ENCODE data around the gene BIRC6.
A peak's percentile ranks its signal among the peaks of the same experiment; 100 is the strongest.

The BIRC6 gene

GRCh38 chr2:32591669-32592463 lies 235.0 kb downstream of the BIRC6 start:
- H3K9me3 Mint-ChIP-seq: no peaks in the 10 kb centered on the region
- H3K4me1 Mint-ChIP-seq: peaks cover 4% of the 10 kb centered on the region
- DNase-seq (ENCODE audit: low spot score in 2 of 2) (no peak), ATAC-seq (ENCODE audit: low read depth) (no peak)
- peak overlapping the region; percentile 55 for H3K27ac Mint-ChIP-seq
- H3K27me3 Mint-ChIP-seq: no peaks in the 10 kb centered on the region
- H3K4me3 Mint-ChIP-seq: no peak overlapping the region
- H3K36me3 Mint-ChIP-seq: peaks cover 2% of the 10 kb centered on the region

- peaks cover 4% of the 10 kb centered on the region for H3K4me1 Mint-ChIP-seq
- no peak overlapping the region for H3K4me3 Mint-ChIP-seq
- no peak overlapping the region for H3K27ac Mint-ChIP-seq
- no peak for DNase-seq (ENCODE audit: low spot score in 2 of 2)
- no peaks in the 10 kb centered on the region for H3K27me3 Mint-ChIP-seq
- H3K36me3 Mint-ChIP-seq: peaks cover 2% of the 10 kb centered on the region
- H3K9me3 Mint-ChIP-seq: no peaks in the 10 kb centered on the region
- ATAC-seq (ENCODE audit: low read depth): no peak
Measured at GRCh38 chr2:32594573-32594972, 237.8 kb downstream of the BIRC6 start.

GRCh38 chr2:32611366-32611765 lies 254.5 kb downstream of the BIRC6 start:
- no peak for DNase-seq (ENCODE audit: low spot score in 2 of 2)
- Mint-ChIP-seq H3K4me1 (peaks cover 3% of the 10 kb centered on the region), H3K27me3 (no peaks in the 10 kb centered on the region), H3K9me3 (no peaks in the 10 kb centered on the region), H3K36me3 (peaks cover 39% of the 10 kb centered on the region), H3K27ac (peak overlapping the region; percentile 31), H3K4me3 (no peak overlapping the region)
- ATAC-seq (ENCODE audit: low read depth): no peak

- Mint-ChIP-seq H3K36me3 (peaks cover 39% of the 10 kb centered on the region), H3K4me1 (peaks cover 3% of the 10 kb centered on the region)
Measured at GRCh38 chr2:32611771-32612170, 254.9 kb downstream of the BIRC6 start.

GRCh38 chr2:32614084-32614483 lies 257.3 kb downstream of the BIRC6 start:
- H3K4me3 Mint-ChIP-seq: no peak overlapping the region
- peaks cover 3% of the 10 kb centered on the region for H3K4me1 Mint-ChIP-seq
- H3K27ac Mint-ChIP-seq: peak overlapping the region; percentile 80
- DNase-seq (ENCODE audit: low spot score in 2 of 2) (no peak), ATAC-seq (ENCODE audit: low read depth) (no peak)
- H3K36me3 Mint-ChIP-seq: peaks cover 34% of the 10 kb centered on the region
- no peaks in the 10 kb centered on the region for H3K9me3 Mint-ChIP-seq
- H3K27me3 Mint-ChIP-seq: no peaks in the 10 kb centered on the region

More at GRCh38 chr2:32611771-32612170, 254.9 kb downstream of the BIRC6 start:
- DNase-seq (ENCODE audit: low spot score in 2 of 2) (no peak), ATAC-seq (ENCODE audit: low read depth) (no peak)
- Mint-ChIP-seq H3K9me3 (no peaks in the 10 kb centered on the region), H3K4me3 (no peak overlapping the region), H3K27me3 (no peaks in the 10 kb centered on the region), H3K27ac (peak overlapping the region; percentile 63)

GRCh38 chr2:32617599-32618189 lies 260.9 kb downstream of the BIRC6 start:
- no peak for DNase-seq (ENCODE audit: low spot score in 2 of 2)
- peaks cover 30% of the 10 kb centered on the region for H3K36me3 Mint-ChIP-seq
- no peaks in the 10 kb centered on the region for H3K27me3 Mint-ChIP-seq

GRCh38 chr2:32622570-32623310 lies 265.9 kb downstream of the BIRC6 start:
- Mint-ChIP-seq H3K9me3 (no peaks in the 10 kb centered on the region), H3K36me3 (peaks cover 9% of the 10 kb centered on the region), H3K4me1 (peaks cover 8% of the 10 kb centered on the region), H3K27me3 (no peaks in the 10 kb centered on the region), H3K4me3 (no peak overlapping the region), H3K27ac (peak overlapping the region; percentile 0)
- ATAC-seq (ENCODE audit: low read depth): no peak
- DNase-seq (ENCODE audit: low spot score in 2 of 2): no peak

More at GRCh38 chr2:32617599-32618189, 260.9 kb downstream of the BIRC6 start:
- Mint-ChIP-seq H3K4me3 (no peak overlapping the region), H3K9me3 (no peaks in the 10 kb centered on the region), H3K4me1 (peaks cover 3% of the 10 kb centered on the region), H3K27ac (no peak overlapping the region)
- ATAC-seq (ENCODE audit: low read depth): no peak

GRCh38 chr2:32623311-32623706 lies 266.5 kb downstream of the BIRC6 start:
- Mint-ChIP-seq H3K4me1 (peaks cover 9% of the 10 kb centered on the region), H3K9me3 (no peaks in the 10 kb centered on the region), H3K27me3 (no peaks in the 10 kb centered on the region), H3K4me3 (no peak overlapping the region), H3K36me3 (peaks cover 9% of the 10 kb centered on the region), H3K27ac (peak overlapping the region; percentile 0)
- ATAC-seq (ENCODE audit: low read depth): no peak
- no peak for DNase-seq (ENCODE audit: low spot score in 2 of 2)

- Mint-ChIP-seq H3K27ac (no peak overlapping the region), H3K36me3 (peaks cover 9% of the 10 kb centered on the region), H3K4me1 (peaks cover 14% of the 10 kb centered on the region), H3K9me3 (no peaks in the 10 kb centered on the region), H3K4me3 (no peak overlapping the region), H3K27me3 (no peaks in the 10 kb centered on the region)
- ATAC-seq (ENCODE audit: low read depth): no peak
- no peak for DNase-seq (ENCODE audit: low spot score in 2 of 2)
Measured at GRCh38 chr2:32624812-32625211, 268.0 kb downstream of the BIRC6 start.

- no peaks in the 10 kb centered on the region for H3K9me3 Mint-ChIP-seq
- ATAC-seq (ENCODE audit: low read depth): no peak
- peaks cover 16% of the 10 kb centered on the region for H3K4me1 Mint-ChIP-seq
- peak overlapping the region; percentile 97 for H3K4me3 Mint-ChIP-seq
- no peak for DNase-seq (ENCODE audit: low spot score in 2 of 2)
- H3K36me3 Mint-ChIP-seq: peaks cover 5% of the 10 kb centered on the region
- no peaks in the 10 kb centered on the region for H3K27me3 Mint-ChIP-seq
- H3K27ac Mint-ChIP-seq: peak overlapping the region; percentile 91
Measured at GRCh38 chr2:32626639-32627221, 269.9 kb downstream of the BIRC6 start.

GRCh38 chr2:32627441-32627813 lies 270.6 kb downstream of the BIRC6 start:
- DNase-seq (ENCODE audit: low spot score in 2 of 2) (peak in 1 of 2 donors; percentile 1), ATAC-seq (ENCODE audit: low read depth) (peak; percentile 13)
- Mint-ChIP-seq H3K4me1 (peaks cover 16% of the 10 kb centered on the region), H3K27ac (peak overlapping the region; percentile 91), H3K27me3 (no peaks in the 10 kb centered on the region), H3K4me3 (peak overlapping the region; percentile 97), H3K36me3 (peaks cover 8% of the 10 kb centered on the region), H3K9me3 (no peaks in the 10 kb centered on the region)

GRCh38 chr2:32627814-32628579 lies 271.2 kb downstream of the BIRC6 start, which contains the start of gene TTC27:
Gene TTC27 (plus strand): TSS chr2:32628050. CDS start chr2:32628293, 243 bp downstream.
- DNase-seq (ENCODE audit: low spot score in 2 of 2): peak; percentile 89 to 90
- peak; percentile 98 for ATAC-seq (ENCODE audit: low read depth)
- Mint-ChIP-seq H3K27ac (peak within 1 kb of the TSS; percentile 91), H3K4me3 (peak within 1 kb of the TSS; percentile 97), H3K9me3 (no peaks in the 10 kb centered on the region), H3K36me3 (peaks cover 6% of the 10 kb centered on the region), H3K27me3 (no peaks in the 10 kb centered on the region), H3K4me1 (peaks cover 16% of the 10 kb centered on the region)

- peaks cover 11% of the 10 kb centered on the region for H3K36me3 Mint-ChIP-seq
- DNase-seq (ENCODE audit: low spot score in 2 of 2) (no peak), ATAC-seq (ENCODE audit: low read depth) (no peak)
- H3K9me3 Mint-ChIP-seq: no peaks in the 10 kb centered on the region
- peaks cover 14% of the 10 kb centered on the region for H3K4me1 Mint-ChIP-seq
- no peaks in the 10 kb centered on the region for H3K27me3 Mint-ChIP-seq
- H3K4me3 Mint-ChIP-seq: no peak overlapping the region
- H3K27ac Mint-ChIP-seq: no peak overlapping the region
Measured at GRCh38 chr2:32632089-32632488, 275.3 kb downstream of the BIRC6 start.

All from memory B cell (primary cell).